Hepatocyte (in vitro differentiated cells): ENCODE data around the gene EYA4.

Experiments used
- CTCF ChIP-seq: fragments of 200-600 bp; sonication (generic); IDR thresholded peaks from 2 replicates; pipeline ENCODE4 v1.5.1; 2016; ENCODE audit warnings: antibody characterized with exemption, mild to moderate bottlenecking; ENCODE audit not compliant: poor library complexity
- EZH2 ChIP-seq: fragments of 200-600 bp; sonication (generic); IDR thresholded peaks from 2 replicates; pipeline ENCODE4 v1.6.1; 2016; ENCODE audit warnings: antibody characterized with exemption, mild to moderate bottlenecking, borderline replicate concordance

GRCh38 chr6:133424359-133424758 lies 183.2 kb downstream of the EYA4 start:
- TF ChIP-seq CTCF (no peak), EZH2 (no peak)
